Measurements from ENCODE around the gene NFATC3.
"Not testable (repeated sequence)": the region's sequence is repeated elsewhere in the genome, so short reads cannot be mapped to it uniquely, and the experiment has no call there.

NFATC3 gene

DNA sequence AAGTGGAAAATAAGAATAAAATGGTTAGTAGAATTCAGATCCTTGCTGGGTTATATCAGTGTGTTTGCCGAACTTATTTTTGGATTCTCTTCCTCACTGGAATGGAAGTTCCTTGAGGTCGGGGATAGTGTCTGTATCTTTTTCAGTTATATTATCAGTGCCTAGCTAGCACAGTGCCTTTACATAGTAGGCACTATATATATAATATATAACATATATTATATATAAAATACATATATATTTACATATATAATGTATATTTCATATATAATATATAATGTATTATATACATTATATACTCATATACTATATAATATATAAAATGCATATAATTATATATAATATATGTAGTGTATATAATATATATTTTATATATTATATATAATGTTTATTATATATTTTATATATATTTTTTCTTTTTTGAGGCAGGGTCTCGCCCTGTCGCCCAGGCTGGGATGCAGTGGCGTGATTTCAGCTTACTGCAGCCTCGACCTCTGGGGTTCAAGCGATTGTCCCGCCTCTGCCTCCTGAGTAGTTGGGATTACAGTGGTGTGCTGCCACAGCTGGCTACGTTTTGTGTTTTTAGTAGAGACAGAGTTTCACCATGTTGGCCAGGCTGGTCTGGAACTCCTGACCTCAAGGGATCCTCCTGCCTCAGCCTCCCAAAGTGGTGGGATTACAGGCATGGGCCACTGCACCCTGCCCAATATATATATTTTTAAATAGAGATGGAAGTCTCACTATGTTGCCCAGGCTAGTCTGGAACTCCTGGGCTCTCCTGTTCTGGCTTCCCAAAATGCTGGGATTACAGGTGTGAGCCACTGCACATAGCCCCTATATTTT lies 3.2 kb downstream of the NFATC3 start:
- DNase-seq, result no peak

- no peak for DNase-seq
These were observed 3.9 kb downstream of the NFATC3 start for GRCh38 chr16:68089067-68089466.

GRCh38 chr16:68090130-68090529 lies 5.0 kb downstream of the NFATC3 start:
- no peak for DNase-seq

- no peak for DNase-seq
These were observed 5.4 kb downstream of the NFATC3 start for GRCh38 chr16:68090533-68090932.

DNA sequence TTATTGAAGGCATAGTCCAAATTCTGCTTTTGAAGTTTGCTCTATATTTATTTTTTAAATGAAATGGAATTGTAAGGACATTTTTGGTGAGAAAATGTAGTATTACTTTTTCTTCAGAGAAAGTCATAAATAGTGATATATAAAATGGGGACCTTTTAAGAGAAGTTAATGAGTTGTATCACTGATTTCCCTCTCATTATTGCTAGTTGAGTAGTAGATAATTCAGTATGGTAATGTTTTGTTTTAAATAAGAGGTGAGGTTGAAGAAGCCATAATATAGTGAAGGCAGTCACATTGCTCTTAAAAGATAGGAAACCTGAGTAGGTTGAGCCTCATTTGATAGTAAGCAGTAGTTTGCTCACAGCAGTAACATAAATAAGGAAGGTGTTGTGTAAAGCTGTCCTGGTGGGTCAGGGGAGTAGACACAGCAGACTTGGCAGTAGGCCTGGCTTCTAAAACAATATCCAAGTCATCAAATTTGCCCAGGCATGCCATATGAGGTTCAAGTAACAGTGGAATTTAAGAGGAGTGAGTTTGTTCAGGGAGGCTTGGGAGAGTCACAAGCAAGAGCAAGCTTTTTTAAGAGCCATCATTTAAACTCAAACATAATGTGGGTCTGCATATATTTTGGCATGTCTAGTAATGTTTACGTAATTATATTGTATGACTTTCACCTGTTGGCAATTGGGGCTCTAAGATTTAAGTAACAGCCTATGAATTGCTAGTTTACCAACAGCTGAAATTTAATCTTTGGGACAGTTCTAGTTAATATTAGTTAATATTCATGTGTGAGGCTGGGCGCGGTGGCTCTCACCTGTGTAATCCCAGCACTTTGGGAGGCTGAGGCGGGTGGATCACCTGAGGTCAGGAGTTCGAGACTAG lies 6.5 kb downstream of the NFATC3 start:
- DNase-seq, result no peak

DNA sequence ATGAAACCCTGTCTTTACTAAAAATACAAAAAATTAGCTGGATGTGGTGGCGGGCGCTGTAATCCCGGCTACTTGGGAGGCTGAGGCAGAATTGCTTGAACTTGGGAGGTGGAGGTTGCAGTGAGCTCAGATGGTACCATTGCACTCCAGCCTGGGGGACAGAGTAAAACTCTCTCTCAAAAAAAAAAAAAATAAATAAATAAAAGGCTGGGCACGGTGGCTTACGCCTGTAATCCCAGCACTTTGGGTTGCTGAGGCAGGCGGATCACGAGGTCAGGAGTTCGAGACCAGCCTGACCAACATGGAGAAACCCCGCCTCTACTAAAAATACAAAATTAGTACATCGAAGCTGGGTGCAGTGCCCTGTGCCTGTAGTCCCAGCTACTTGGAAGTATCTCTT lies 7.1 kb downstream of the NFATC3 start:
- not testable (repeated sequence) for DNase-seq

DNA sequence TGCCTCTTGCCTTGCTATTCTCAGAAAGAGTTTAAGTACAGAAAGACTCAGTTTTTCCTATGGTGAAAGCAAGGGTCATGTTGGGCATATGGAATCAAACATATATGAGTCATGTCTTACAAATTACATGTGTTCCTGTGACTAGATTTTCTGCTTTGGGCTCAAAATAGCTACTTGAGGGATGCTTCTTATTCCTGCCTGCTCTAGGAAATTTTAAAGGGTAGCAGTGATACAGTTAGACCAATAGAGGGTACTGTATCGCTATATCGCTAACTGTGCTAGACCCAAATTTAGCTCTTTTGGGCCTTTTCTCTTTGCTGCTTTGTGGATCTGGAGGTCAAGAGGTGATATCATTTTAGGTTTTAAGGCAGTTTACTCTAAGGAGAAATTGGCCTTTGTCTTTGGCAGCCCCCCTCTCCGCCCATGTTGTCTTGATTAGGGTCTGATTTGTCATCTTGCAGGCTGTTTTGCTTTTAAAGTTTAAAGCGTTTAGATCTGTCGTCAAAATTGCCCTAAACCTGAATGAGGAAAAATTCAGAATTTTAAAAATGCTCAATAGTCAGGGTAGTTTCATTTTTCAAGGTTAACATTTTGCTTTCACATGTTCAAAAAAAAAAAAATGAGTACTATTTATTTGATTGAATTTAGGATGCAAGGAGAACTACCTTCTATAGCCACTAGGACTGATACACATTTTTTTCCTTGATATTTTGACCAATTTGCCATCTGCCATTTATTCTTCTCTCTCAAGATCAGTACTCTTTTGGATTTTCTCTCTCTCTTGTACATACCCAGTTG lies 8.8 kb downstream of the NFATC3 start:
- DNase-seq, result no peak

DNA sequence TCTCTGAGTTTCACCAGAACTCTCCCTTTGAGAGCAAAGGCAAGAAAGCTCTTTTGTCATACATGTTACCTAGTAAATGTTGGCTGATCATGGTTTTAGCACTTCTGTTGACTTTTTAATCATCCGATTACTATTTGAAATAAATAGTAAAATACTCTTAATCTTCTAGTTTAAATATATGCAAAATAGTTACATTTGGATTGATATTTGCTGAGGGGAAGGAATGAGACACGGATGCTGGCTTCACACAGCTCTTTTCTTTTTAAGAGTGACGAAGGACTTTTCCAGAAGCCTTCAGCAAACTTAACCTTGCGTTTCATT lies 9.4 kb downstream of the NFATC3 start:
- no peak for DNase-seq

- DNase-seq, result no peak
These were observed 11.3 kb downstream of the NFATC3 start for GRCh38 chr16:68096491-68096890.

DNA sequence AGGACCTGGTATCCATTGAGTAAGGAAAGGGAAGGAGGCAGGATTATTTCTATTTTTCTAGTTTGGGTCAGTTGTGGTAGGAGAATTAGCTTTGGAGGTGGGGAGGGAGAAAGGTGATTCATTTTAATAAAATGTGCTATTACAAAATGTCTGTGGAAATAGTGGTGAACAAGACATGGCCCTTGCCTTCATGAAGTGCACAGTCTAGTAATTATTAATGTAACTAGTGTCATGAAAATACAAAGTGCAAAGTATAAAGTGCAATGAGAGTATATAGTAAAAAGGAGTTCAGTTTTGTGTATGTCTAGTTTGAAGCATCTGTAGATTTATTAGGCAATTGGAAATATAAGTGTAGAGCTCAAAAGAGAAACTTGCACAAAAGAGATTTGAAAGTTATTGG lies 11.9 kb downstream of the NFATC3 start:
- DNase-seq, result no peak

- DNase-seq, result no peak
These were observed 12.7 kb downstream of the NFATC3 start for GRCh38 chr16:68097895-68098294.

DNA sequence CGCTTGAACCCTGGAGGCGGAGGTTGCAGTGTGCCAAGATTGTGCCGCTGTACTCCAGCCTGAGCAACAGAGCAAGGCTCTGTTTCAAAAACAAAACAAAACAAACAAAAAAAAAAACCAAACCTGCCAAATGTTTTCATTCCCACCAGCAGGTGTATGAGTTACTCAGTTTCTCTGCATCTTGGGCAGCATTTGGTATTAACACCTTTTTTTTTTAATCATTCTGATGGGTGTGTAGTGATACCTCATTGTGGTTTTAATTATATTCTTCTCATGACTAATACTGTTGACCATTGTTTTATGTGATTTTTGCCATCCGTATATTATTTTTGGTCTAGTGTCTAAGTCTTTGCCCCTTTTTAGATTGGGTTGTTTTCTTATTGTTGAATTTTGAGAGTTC lies 15.3 kb downstream of the NFATC3 start:
- DNase-seq, result no peak

DNA sequence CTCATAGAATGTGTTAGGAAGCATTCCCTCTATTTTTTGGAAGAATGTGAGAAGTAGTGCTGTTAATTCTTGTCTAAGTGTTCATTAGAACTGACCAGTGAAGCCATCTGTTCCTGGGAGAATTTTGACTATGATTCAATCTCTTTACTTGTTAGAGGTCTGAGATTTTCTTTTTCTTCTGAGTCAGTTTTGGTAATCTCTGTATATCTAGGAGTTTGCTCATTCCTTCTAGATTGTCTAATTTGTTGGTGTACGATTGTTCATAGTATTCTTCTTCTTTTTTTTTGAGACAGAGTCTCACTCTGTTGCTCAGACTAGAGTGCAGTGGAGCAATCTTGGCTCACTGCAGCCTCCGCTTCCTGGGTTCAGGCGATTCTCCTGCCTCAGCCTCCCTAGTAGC lies 20.4 kb downstream of the NFATC3 start:
- no peak for DNase-seq

- not testable (repeated sequence) for DNase-seq
These were observed 22.2 kb downstream of the NFATC3 start for GRCh38 chr16:68107230-68107928.

- not testable (repeated sequence) for DNase-seq
These were observed 24.0 kb downstream of the NFATC3 start for GRCh38 chr16:68109156-68109555.

- DNase-seq, result not testable (repeated sequence)
These were observed 25.4 kb downstream of the NFATC3 start for GRCh38 chr16:68110611-68111010.

GRCh38 chr16:68111379-68111778 lies 26.2 kb downstream of the NFATC3 start:
- no peak for DNase-seq

- no peak for DNase-seq
These were observed 28.0 kb downstream of the NFATC3 start for GRCh38 chr16:68113059-68113761.

DNA sequence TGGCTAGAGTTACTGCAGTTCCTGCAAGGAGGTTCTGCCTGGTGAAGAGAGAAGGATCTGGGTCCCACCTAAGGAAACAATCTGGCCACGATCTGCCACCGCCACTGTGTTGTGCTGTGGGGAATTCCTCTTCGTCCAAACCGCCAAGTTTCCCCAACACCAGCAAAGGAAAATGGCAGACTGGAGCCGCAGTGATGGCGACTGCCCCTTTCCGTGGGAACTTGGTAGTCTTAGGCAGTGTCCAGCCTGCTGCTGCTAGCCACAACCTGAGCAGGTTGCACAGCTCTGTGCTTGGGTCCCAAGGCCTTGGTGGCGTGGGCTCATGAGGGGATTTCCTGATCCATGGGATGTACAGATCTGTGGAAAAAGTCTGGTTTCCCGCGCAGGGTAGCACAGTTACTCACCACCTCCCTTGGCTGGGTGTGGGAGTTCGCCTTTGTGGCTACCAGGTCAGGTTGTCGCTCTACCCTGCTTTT lies 28.6 kb downstream of the NFATC3 start:
- DNase-seq, result no peak

GRCh38 chr16:68114939-68115338 lies 29.8 kb downstream of the NFATC3 start:
- DNase-seq, result not testable (repeated sequence)

Measured in amygdala (tissue), 56 donors.